ENCODE measurements around the gene KIR3DL2.
"Not testable (repeated sequence)": the region's sequence is repeated elsewhere in the genome, so short reads cannot be mapped to it uniquely, and the experiment has no call there.

The KIR3DL2 gene

DNA sequence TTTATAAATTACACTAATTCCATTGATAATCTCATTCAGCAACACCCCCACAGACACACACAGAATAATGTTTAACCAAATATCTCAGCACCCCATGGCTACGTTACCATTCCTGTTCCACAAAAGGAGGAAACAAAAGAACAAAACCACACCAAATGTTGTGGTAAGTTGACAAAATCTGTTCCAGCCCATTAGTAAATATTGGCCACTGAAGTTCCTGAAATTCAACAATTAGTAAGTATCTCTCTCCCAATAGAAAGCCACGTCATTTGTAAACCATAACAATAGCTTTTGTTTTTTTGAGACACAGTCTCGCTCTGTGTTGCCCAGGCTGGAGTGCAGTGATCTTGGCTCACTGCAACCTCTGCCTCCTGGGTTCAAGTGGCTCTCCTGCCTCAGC lies 21.5 kb downstream of the KIR3DL2 start:
- no peak for DNase-seq (ENCODE audit: low spot score)

DNA sequence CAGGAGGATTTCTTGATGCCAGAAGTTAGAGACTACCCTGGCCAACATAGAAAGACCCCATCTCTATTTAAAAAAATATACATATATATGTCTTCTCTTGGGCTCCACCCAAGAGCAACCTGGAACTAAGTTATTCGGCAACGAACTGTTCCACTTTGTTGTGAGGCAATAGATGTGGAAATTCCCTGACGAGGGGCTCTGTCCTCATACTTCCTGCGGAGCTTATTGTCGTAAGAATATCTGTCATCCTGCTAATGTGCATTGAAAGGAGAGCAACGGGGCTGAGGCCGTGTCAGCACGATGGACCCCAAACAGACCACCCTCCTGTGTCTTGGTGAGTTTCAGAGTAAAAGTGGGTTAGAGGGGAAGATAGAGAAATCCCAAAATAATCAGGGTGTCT lies 23.7 kb downstream of the KIR3DL2 start, which contains the start of gene FCAR:
Gene FCAR, plus strand, starts transcription at position 246 of the 400 bp plus-strand sequence. Its CDS starts 55 bp downstream, at position 301.
- DNase-seq (ENCODE audit: low spot score): no peak

DNA sequence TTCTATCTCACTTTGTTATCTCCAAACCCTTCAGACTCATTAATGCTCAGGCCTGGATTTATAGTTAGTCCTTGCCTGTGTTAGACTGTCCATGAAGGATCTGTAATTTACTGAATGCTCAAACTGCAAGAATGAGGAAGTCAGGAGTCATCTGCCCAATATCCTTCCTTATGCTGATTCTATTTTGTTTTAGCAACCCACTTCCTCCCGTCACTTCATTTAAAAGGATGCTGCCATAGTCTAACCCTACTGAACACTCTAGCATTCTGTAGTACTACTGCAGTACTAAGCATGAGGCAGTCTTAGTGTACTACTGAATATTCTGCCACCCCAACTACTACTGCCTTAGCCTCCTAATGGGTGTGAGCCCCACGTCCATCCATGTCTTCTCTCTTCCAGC lies 25.3 kb downstream of the KIR3DL2 start:
- no peak for DNase-seq (ENCODE audit: low spot score)

DNA sequence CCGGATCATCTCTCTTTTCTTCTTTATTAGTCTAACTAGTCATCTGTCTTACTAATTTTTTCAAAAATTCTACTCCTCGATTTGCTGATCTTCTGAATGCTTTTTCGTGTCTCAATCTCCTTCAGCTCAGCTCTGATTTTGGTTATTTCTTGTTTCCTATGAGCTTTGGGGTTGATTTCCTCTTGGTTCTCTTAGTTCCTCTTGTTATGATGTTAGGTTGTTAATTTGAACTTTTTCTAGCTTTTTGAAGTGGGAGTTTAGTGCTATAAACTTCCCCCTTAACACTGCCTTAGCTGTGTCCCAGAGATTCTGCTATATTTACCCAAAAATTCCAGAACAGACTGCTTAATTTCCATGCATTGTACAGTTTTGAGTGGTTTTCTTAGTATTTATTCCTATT lies 27.2 kb downstream of the KIR3DL2 start:
- no peak for DNase-seq (ENCODE audit: low spot score)

DNA sequence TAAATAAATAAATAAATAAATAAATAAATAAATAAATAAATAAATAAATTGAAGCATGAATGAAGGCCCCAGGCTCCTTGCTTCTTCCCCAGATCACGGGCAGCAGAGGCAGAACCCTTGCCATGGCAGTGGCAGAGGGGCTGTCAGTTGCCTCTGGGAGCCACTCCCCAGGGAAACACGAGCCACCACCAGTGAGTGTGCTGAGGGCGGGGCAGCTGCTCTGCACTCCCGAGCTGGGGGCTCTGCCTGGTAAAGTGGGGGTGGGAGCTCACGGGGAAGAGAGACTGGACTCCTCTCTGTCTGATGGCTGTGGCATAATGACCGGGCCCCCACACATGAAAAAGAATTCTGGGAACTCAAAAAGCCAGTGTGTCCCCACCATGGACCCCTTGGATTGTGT lies 31.6 kb downstream of the KIR3DL2 start:
- DNase-seq (ENCODE audit: low spot score): no peak

DNA sequence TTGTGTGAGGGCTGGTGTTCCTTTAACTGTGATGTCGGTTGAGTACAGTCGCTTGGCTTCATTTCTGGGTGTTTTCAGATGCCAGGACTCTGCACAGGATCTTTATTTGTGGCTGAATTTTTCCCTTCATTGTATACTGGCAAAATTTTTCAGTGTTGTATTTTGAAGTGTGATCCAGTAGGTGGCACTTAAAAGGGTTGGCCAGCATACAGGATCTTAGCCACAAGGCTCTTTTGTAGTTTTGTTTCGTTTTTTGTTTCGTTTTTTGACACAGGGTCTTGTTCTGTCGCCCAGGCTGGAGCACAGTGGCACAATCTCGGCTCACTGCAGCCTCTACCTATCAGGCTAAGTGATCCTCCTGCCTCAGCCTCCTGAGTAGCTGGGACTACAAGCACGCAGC lies 32.5 kb downstream of the KIR3DL2 start:
- DNase-seq (ENCODE audit: low spot score): peak; percentile 9

DNA sequence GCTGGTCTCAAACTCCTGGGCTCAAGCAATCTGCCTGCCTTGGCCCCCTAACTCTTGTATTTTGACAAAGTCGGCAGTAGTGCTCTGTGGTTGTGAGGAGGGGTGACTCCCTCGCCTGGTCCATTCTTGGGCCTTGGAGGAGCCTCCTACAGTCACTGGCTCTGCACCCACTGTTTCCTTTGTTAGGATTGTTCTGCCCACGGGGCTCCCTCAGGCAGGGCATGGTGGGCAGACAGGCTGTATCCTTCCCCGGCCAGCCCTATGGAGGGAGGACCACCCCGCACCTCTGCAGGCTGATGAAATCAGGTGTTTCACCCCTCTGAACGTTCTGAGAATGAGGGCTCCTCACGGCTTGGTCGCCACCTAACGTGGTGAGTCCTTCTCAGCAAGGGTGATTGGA lies 33.0 kb downstream of the KIR3DL2 start:
- no peak for DNase-seq (ENCODE audit: low spot score)

DNA sequence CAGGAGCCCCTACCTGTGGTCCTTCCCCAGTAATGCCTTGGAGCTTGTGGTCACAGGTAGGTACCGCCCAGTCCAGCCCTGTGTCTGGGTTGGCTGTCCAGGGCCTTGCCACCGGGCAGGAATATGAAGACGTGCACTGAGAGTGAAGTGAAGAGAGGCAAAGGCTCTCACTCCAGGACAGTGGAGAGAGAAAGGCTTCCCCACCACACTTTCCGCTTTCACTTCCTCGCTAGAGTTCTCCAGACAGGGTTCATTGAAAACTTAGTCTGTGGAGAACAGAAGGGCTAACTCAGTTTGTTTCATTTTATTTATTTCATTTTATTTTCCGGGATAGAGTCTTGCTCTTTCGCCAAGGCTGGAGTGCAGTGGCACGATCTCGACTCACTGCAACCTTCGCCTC lies 38.0 kb downstream of the KIR3DL2 start:
- no peak for DNase-seq (ENCODE audit: low spot score)

DNA sequence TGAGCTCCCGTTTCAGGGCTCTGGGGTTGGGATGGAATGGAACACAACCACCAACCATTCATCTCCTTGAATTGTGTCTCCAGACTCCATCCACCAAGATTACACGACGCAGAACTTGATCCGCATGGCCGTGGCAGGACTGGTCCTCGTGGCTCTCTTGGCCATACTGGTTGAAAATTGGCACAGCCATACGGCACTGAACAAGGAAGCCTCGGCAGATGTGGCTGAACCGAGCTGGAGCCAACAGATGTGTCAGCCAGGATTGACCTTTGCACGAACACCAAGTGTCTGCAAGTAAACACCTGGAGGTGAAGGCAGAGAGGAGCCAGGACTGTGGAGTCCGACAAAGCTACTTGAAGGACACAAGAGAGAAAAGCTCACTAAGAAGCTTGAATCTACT lies 39.3 kb downstream of the KIR3DL2 start:
- DNase-seq (ENCODE audit: low spot score): no peak

DNA sequence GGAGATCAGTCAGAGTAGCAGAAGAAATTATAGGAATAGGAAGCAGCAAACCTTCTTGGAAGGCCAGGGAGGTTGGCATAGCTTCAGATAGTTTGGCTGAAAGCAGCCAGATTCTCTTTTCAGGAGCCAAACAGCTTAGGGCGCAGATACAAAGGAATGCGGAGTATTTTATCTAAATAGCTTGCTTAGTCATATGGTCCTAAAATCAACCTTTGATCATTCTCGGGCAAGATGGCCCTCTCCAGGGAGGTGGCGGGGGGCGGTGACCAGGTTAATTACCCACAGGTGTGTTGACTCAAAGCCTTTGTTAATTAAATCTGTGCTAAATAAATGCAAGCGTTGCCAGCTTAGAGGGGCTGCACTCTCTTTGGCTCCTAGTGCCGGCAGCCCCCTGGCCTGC lies 43.2 kb downstream of the KIR3DL2 start:
- DNase-seq (ENCODE audit: low spot score): no peak

DNA sequence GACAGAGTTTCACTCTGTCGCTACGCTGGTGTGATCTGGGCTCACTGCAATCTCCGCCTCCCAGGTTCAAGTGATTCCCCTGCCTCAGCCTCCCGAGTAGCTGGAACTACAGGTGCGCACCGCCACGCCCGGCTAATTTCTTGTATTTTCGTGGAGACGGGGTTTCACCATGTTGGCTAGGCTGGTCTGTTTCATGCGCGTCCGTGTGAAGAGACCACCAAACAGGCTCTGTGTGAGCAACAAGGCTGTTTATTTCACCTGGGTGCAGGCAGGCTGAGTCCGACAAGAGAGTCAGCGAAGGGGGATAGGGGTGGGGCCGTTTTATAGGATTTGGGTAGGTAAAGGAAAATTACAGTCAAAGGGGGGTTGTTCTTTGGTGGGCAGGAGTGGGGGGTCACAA lies 43.9 kb downstream of the KIR3DL2 start:
- not testable (repeated sequence) for DNase-seq (ENCODE audit: low spot score)

DNA sequence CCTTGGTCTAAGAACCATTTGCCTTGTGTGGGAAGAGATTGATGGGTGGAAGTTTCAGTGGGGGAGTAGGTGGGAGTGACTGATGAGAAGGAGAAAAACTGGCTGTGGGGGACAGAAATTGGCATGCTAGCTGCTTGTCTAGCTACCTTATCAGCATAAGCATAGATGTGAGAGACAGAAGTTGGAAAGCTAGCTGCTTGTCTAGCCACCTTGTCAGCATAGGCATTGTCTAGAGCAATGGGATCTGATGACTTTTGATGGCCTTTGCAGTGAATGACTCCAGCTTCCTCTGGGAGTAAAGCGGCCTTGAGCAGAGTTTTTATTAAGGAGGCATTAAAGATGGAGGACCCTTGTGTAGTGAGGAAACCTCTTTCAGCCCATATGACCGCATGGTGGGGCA lies 45.8 kb downstream of the KIR3DL2 start:
- no peak for DNase-seq (ENCODE audit: low spot score)

DNA sequence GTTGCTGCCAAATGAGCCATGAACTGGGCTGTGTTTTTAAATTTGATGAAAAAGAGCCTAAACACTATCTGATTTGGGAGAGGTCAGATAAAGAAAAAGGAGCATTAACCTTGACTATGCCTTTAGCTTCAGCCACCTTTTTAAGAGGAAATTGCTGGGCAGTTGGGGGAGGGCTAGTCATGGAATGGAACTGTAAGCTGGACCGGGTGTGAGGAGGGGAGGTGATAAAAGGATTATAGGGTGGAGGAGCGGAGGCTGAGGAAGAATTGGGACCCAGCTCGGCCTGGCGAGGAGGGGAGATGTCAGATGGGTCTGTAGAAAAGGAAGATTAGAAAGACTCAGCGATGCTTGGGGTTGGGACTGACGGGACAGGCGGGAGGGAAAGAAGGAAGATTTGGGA lies 48.4 kb downstream of the KIR3DL2 start:
- DNase-seq (ENCODE audit: low spot score): not testable (repeated sequence)

DNA sequence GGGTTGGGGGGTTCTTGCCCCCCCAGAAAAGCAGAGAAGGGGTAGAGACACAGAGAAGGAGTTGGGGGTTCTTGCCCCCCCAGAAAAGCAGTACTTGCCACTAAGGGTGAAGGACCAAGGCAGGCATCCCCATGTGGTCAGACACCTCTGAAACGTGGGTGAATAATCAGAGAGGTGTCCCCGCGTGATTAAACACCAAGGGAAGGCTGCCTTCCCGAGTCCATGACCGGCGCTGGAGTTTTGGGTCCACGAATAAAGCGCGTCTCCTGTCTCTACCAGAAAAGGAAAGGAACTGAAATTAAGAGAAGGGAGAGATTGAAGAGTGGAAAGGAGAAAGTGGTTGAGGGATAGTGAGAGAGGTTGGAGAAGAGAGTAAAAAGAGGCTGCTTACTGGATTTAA lies 49.4 kb downstream of the KIR3DL2 start:
- DNase-seq (ENCODE audit: low spot score): not testable (repeated sequence)

DNA sequence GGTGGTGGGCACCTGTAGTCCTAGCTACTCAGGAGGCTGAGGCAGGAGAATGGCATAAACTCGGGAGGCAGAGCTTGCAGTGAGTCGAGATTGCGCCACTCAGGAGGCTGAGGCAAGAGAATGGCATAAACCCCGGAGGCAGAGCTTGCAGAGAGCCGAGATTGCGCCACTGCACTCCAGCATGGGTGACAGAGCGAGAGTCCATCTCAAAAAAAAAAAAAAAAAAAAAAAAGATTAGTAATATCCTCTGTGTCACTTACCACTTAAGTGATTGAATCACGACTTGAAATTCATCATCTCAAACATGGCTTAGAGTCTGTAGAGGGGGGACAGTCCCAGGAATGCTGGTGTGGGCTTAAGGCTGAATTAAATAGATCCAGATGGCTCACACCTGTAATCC lies 50.9 kb downstream of the KIR3DL2 start:
- peak; percentile 69 for DNase-seq (ENCODE audit: low spot score)

DNA sequence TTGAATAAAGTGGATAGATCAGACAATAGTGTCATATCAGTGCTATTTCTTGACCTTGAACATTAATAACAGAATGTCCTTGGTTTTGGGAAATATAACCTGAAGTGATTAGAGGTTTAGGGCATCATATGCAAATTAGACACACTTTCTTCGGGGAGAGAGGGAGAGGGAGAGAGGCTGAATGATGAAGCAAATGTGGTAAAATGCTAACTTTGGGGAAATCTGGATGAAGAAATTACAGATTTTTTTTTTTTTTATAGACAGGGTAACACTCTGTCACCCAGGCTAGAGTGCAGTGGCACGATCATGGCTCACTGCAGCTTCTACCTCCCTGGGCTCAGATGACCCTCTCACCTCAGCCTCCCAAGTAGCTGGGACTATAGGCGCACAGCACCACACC lies 51.8 kb downstream of the KIR3DL2 start:
- DNase-seq (ENCODE audit: low spot score): no peak

DNA sequence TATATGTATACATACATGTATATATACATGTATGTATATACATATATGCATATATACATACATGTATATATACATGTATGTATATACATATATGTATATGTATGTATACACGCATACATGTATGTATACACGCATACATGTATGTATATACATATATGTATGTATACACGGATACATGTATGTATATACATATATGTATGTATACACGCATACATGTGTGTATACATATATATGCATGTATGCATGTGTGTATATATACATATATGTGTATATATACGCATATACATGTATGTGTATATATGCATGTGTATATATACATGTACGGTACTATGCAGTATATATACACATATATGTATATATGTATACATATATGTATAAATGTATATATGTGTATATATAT lies 53.1 kb downstream of the KIR3DL2 start:
- DNase-seq (ENCODE audit: low spot score): no peak

DNA sequence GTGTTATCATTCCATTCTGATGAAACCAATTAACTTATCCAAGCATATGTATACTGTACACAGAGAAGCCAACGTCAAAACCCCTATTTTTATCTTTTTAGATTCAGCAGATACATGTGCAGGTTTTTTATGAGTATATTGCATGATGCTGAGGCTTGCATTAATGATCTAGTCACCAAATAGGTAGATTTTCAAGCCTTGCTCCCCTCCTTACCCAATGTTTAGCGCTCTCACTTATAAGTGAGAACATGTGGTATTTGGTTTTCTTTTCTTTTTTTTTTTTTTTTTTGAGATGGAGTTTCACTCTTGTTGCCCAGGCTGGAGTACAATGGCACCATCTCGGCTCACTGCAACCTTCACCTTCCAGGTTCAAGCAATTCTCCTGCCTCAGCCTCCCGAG lies 54.0 kb downstream of the KIR3DL2 start:
- not testable (repeated sequence) for DNase-seq (ENCODE audit: low spot score)

DNA sequence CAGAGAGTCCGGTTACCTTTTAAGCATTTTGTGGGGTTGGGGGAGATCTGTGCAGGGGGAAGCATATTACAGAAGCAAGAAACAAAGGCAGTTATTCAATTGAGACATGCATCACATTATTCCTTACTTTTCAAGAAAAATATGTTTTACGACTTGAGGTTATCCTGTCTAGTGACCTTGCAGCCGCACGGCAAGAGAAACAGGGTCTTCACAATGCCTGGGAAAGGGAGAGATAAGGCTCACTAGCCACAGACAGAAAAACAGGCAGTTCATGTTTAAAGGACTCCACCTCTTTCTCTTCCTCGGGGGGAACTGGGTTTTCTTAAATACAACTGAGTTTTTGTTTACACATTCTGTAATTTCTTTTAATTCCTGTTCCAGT lies 55.2 kb downstream of the KIR3DL2 start:
- DNase-seq (ENCODE audit: low spot score): no peak

DNA sequence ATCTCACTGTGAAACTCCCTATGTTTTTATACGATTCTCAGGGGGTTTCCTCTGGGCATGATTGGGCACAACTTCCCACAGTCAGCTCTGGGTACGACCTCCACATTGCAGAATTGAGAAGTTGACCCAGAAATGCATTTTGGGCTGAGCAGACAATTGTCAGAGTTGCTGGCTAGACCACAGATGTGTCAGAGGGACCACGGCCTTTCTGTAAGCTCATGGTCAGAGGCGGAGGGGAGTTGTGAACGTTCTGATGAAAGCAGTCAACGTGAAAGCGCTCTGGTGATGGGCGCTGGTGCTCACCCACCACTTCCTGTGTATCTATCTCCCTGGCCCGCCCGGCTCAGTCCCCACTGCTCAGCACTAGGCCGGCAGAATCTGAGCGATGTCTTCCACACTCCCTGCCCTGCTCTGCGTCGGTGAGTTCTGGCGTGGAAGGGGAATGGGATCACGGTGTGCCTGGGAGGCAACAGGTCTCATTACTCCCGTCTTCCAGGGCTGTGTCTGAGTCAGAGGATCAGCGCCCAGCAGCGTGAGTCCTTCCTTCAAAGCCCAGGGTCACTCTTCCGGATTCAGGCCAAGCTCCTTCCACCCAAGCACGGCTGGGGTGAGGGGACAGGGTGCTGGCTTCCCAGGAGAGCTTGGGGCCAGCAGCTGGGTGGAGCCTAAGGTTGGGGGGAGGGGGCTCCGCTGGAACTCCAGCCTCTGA lies 55.7 kb downstream of the KIR3DL2 start, which contains the start of gene NCR1:
Gene NCR1, plus strand, starts transcription at position 346 of the 709 bp plus-strand sequence. Its CDS starts 40 bp downstream, at position 386.
- DNase-seq (ENCODE audit: low spot score): no peak

DNA sequence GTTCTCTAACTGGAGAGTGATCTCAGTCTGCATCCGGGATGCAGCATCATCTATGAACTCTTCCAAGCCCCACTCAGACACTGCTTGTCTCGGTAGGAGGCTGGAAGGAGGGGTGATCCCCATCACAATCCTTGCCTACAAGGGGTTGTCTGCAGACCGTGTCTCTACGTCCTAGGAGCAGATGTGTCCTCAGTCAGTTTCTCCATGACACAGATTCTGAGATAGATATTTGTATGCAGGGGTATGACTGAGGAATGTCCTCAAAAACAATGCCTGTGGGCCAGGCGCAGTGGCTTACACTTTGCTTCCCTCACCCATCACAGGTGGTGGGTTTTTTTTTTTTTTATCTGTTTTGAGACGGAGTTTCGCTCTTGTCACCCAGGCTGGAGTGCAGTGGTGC lies 56.6 kb downstream of the KIR3DL2 start:
- DNase-seq (ENCODE audit: low spot score): no peak

DNA sequence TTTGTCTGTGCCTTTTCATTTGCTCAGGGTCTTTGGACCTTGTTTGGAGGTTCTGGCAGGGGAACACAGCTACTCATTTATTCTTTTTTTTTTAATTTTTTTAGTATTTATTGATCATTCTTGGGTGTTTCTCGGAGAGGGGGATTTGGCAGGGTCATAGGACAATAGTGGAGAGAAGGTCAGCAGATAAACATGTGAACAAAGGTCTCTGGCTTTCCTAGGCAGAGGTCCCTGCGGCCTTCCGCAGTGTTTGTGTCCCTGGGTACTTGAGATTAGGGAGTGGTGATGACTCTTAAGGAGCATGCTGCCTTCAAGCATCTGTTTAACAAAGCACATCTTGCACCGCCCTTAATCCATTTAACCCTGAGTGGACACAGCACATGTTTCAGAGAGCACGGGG lies 57.7 kb downstream of the KIR3DL2 start:
- DNase-seq (ENCODE audit: low spot score): not testable (repeated sequence)
